CD4-positive, alpha-beta T cell treated with Interleukin-6 at 100 ng/mL for 8 hours (primary cell): ENCODE data around the gene CCDC92.
"Not testable (repeated sequence)": the region's sequence is repeated elsewhere in the genome, so short reads cannot be mapped to it uniquely, and the experiment has no call there.

Source experiments
- DNase-seq: peaks from one replicate; pipeline ENCODE4 v3.0.0-alpha.2; 2020; ENCODE audit warnings: mixed read lengths, low spot score

The CCDC92 gene

DNA sequence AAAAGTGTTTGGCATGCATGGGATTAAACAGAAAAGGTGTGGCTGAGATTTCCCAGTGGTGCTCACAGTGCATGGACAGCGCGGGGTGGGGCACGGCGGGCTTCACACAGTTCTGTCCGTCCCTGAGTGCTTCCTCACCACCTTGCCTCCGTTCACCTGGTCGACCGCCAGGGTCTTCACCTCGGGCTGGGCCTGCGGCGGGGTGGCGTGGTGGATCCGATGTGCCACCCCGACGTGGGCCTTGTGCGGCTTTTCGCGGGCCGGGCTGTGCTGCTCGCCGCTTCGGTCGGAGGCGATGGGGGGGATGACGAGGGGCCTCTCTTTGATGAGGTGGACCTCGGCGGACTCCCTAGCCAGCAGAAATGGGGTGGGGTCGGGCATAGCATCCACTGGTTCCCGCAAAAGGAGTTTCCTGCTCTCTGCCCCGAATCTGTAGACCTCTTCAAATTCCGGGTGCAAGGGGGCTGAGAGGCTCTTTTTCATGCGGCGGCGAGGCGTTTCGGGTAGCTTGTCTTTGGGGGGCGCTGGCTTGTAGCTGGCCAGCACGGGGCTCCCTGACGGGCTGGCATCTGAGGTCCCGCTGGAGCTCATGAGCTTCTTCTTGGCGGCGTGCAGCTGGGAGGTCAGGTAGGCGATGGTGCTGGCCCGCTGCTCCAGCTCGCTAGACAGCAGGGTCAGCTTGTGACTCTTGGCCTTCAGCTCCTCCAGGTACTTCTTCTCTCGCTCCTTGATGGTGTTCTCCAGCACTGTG, 35.5 kb downstream of the CCDC92 start:
- DNase-seq, result no peak

- no peak for DNase-seq
Observed at GRCh38 chr12:123936471-123936870, 36.2 kb downstream of the CCDC92 start.

- no peak for DNase-seq
Observed at GRCh38 chr12:123935956-123936355, 36.7 kb downstream of the CCDC92 start.

- no peak for DNase-seq
Observed at GRCh38 chr12:123934829-123935228, 37.8 kb downstream of the CCDC92 start.

DNA sequence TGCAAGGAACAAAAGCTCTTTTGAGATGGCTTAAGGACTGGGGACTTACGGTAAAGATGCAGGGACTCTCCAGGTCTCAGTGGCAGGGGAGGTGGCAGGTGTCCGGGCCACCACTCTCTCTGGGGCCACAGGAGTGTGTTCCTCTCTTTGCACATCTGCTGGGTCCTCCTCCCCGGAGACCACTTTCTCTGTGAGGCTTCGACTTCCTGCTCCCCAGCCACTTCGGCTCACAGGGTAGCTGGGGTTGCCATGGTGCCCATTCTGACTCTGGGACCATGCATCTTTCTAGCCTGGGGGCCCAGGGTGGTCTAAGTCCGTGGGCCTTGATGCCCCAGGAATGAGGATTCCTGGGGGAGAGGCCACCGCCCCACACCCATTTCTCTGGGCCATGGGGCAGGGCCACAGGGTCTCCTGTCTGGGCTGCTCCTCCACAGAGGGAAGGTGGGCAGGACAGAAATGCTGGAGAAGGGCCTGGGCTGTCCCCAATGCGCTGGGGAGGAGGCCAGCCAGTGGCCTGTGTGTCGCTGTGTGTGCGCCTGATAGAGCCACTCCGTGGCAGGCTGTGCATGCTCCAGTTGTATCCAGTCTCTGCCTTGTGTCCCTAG, 38.5 kb downstream of the CCDC92 start:
- DNase-seq, result no peak

GRCh38 chr12:123933214-123933613, 39.4 kb downstream of the CCDC92 start:
- no peak for DNase-seq

GRCh38 chr12:123931686-123932321, 40.8 kb downstream of the CCDC92 start:
- peak; percentile 56 for DNase-seq

GRCh38 chr12:123929946-123930583, 42.6 kb downstream of the CCDC92 start:
- DNase-seq, result no peak

- DNase-seq, result no peak
Observed at GRCh38 chr12:123928897-123929296, 43.7 kb downstream of the CCDC92 start.

- no peak for DNase-seq
Observed at GRCh38 chr12:123928274-123928865, 44.3 kb downstream of the CCDC92 start.

DNA sequence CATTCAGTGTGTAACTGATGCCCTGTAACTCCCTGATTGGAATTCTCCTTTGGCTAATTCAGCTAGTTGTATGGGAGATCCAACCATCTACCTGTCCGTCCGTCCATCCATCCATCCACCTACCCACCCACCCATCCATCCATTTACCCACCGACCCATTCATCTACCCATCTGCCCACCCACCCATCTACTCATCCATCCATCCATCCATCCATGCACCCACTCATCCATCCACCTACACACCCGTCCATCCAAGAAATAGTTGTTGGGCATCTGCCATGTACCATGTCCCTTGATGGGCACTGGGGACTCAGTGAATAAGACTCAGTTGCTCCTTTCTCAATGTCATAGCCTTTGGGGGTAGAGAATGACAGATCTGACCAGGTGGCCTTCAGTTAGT, 48.1 kb downstream of the CCDC92 start:
- no peak for DNase-seq

DNA sequence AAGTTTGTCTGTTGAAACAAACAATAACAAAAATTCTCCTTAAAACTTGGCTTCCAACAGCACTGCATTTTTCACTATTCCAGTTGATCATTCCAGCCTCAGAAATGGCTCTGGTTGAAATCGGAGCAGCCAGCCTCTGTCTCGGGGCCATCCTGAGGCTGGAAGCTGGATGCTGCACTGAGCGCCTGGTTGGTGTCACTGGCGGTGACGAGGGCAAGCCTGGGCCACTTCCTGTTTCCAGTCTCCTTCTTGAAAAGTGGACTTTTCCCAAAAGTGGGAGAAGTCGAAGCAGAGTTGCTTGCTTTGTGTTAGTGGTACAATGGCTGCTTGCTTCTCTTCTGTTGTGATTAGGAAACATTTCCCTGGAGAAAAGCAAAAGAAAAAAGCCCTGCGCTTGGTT, 48.7 kb downstream of the CCDC92 start:
- DNase-seq, result no peak

DNA sequence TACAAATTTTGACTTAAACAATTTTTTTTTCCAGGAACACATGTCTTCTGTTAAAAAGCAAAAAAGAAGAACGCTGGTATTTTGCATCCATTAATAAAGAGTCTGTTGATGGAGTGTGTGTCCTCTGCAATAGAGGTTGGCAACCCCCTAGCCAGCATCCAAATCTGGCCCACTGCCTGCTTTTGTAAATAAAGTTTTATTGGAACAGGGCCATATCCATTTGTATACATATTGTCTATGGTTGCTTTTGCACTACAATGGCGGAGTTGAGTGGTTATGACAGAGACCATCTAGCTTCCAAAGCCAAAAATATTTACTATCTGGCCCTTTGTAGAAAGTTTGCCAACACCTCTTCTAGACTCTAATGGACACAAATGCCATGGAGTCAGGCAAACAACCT, 49.6 kb downstream of the CCDC92 start:
- DNase-seq, result no peak

DNA sequence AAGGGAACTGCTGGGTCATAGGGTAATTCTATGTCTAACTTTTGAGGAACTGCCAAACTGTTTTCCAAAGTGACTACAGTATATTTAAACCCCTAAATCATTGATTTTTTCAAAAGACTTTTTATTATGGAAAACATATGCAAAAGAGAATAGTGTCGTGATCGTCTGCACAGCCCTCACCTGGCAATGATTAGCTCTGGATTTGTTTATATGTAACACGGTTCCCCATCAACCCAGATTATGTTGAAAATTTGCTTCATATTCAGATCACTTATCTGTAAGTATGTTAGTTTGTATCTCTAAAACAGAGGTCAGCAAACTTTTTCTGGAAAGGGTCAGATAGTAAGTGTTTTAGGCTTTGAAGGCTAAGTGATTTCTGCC, 52.7 kb downstream of the CCDC92 start:
- DNase-seq, result no peak

- no peak for DNase-seq
Observed at GRCh38 chr12:123917337-123917850, 55.2 kb downstream of the CCDC92 start.

DNA sequence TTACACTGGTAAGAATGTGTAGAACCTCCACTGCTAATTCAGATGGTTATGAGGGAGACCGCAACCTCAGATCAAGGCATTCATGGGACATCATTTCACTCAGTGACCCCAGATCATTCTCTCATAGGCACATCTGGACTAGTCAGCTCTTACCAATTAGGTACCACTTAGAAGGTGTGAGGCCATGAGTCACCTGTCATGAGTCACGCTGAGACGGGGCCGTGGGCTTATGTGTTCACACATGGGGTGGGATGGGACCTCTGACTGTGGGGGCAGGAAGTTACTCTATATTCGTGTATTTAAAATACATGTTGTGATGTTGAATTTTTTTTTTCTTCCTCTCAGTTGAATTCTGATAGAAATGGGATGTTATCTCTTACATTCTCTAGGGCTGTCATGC, 55.9 kb downstream of the CCDC92 start:
- peak; percentile 38 for DNase-seq

DNA sequence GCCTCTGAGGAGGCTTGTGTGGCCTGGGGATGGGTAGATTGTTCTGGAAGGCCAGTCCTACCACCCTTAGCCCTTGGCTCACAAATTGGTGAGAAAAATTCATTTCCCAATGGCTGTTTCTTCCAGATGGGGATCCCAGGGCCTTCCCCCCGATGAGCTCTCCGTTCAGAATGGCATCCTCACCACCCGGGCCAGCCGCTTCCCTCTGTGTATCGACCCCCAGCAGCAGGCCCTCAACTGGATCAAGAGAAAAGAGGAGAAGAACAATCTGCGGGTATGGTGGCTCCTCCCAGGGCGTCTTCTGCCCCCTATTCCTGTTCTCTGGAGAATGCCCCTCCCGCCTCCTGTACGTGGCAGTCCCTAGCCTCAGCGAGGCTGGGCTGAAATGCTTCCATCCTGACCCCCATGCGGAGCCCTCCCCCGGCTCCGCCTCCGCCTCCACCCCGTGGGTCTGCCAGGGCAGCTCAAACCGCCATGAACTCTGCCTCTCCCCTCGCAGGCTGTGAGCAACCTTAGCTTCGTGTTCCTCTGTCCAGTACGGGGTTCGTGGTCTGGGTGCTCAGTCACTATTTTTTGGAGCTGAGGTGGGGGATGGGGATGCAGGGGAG, 57.8 kb downstream of the CCDC92 start:
- DNase-seq, result no peak

GRCh38 chr12:123912415-123913380, 59.9 kb downstream of the CCDC92 start:
- no peak for DNase-seq

- not testable (repeated sequence) for DNase-seq
Observed at GRCh38 chr12:123911672-123912409, 60.8 kb downstream of the CCDC92 start.

- DNase-seq, result no peak
Observed at GRCh38 chr12:123910761-123911193, 61.9 kb downstream of the CCDC92 start.
